Measurements from ENCODE around the gene ADCY9. TPM values are rescaled to one million over a fixed set of nuclear protein-coding genes. Genes with fewer than 3 reads are reported as not detected.

ADCY9 gene
- total RNA-seq, 1 experiment from 2014 or later = 4.7 TPM

DNA sequence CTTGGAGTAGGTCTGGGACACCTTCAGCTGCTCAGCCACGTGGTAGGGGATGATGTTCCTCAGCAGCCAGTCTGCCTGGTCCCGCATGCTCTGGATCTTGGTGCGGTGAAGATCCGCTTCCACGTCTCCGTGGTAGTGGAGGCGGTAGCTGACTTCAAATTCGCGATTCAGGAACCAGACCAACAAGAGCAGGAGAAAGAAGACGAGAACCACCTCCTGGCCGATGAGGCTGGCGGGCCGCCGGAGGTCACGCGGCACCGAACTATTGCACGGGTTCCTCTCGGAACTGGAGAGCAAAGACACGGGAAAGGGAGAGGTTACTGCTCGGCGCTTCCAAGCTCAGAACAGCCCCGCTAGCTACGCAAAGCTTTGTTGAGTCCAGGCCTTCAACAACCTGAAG is 149.6 kb downstream of the ADCY9 start:
- H4K20me1 ChIP-seq (ENCODE audit: control insufficient read depth, insufficient read depth, insufficient read length) = no peaks in the 10 kb centered on the region
- H3K4me1 ChIP-seq (ENCODE audit: insufficient read depth, low read length) = peaks cover 5% of the 10 kb centered on the region; the same call in 1 of the 2 replicates
- H3K23me2 ChIP-seq (ENCODE audit: insufficient read length, low read depth, low read length, poor library complexity, severe bottlenecking) = no peaks in the 10 kb centered on the region
- H3K27ac ChIP-seq (ENCODE audit: insufficient read length, low read depth, low read length) = no peak overlapping the region
- H2BK120ac ChIP-seq (ENCODE audit: low read depth, low read length, poor library complexity, severe bottlenecking) = no peak overlapping the region
- H3K27ac Mint-ChIP-seq = no peak overlapping the region
- no peak overlapping the region for H3K4me3 Mint-ChIP-seq
- H3K4me1 Mint-ChIP-seq = peaks cover 14 to 18% of the 10 kb centered on the region in 2 experiments
- H3K9me3 Mint-ChIP-seq = no peaks in the 10 kb centered on the region
- H3K14ac ChIP-seq (ENCODE audit: insufficient read depth, low read length) = no peak overlapping the region; the same call in 1 of the 2 replicates
- no peak overlapping the region for H4K91ac ChIP-seq (ENCODE audit: insufficient read length, low read depth, low read length)
- no peak overlapping the region for H4K8ac ChIP-seq (replicated peaks; ENCODE audit: insufficient read length, low read depth, low read length)
- H2AK5ac ChIP-seq (ENCODE audit: insufficient read length, low read length) = no peak overlapping the region
- H3K4ac ChIP-seq (ENCODE audit: low read depth, low read length) = no peak overlapping the region
- no peak for DNase-seq
- H2BK5ac ChIP-seq (ENCODE audit: insufficient read length, low read length) = no peak overlapping the region
- no peak overlapping the region for H3K18ac ChIP-seq (ENCODE audit: insufficient read length, low read depth, low read length)
- H3K9ac ChIP-seq (ENCODE audit: extremely low read depth, insufficient read length, low read length) = no peak overlapping the region
- H2BK15ac ChIP-seq (ENCODE audit: low read depth, low read length) = no peak overlapping the region
- no peaks in the 10 kb centered on the region for H3K79me2 ChIP-seq (ENCODE audit: insufficient read depth, low read length)
- no peak overlapping the region for H3K56ac ChIP-seq (ENCODE audit: insufficient read length, low read depth, low read length)
- peaks cover 2% of the 10 kb centered on the region for H3K27me3 Mint-ChIP-seq (ENCODE audit: low read depth)
- H2BK12ac ChIP-seq (ENCODE audit: insufficient read length, low read depth, low read length) = no peak overlapping the region
- no peaks in the 10 kb centered on the region for H3K79me1 ChIP-seq (ENCODE audit: insufficient read depth, low read depth, low read length, poor library complexity, severe bottlenecking)
- H3K9me3 ChIP-seq (ENCODE audit: control insufficient read depth, low read depth, low read length) = no peaks in the 10 kb centered on the region
- WGBS (ENCODE audit: extremely low coverage, insufficient read length, low lambda C conversion rate) = no CpG with 5 or more reads among the region's 24 CpGs
- H2BK20ac ChIP-seq (ENCODE audit: low read depth, low read length, poor library complexity, severe bottlenecking) = no peak overlapping the region
- H3T11ph ChIP-seq (ENCODE audit: low read length) = no peak overlapping the region
- TF ChIP-seq, protein P1, sequence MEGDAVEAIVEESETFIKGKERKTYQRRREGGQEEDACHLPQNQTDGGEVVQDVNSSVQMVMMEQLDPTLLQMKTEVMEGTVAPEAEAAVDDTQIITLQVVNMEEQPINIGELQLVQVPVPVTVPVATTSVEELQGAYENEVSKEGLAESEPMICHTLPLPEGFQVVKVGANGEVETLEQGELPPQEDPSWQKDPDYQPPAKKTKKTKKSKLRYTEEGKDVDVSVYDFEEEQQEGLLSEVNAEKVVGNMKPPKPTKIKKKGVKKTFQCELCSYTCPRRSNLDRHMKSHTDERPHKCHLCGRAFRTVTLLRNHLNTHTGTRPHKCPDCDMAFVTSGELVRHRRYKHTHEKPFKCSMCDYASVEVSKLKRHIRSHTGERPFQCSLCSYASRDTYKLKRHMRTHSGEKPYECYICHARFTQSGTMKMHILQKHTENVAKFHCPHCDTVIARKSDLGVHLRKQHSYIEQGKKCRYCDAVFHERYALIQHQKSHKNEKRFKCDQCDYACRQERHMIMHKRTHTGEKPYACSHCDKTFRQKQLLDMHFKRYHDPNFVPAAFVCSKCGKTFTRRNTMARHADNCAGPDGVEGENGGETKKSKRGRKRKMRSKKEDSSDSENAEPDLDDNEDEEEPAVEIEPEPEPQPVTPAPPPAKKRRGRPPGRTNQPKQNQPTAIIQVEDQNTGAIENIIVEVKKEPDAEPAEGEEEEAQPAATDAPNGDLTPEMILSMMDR (conservative IDR thresholded peaks at IDR 0.05) = no peak
- no peak overlapping the region for H2AFZ ChIP-seq (ENCODE audit: low read length)
- no peak overlapping the region for H3K23ac ChIP-seq (ENCODE audit: insufficient read length, low read depth, low read length)
- no peak overlapping the region for H4K5ac ChIP-seq (ENCODE audit: insufficient read length, low read depth, low read length)
- no peaks in the 10 kb centered on the region for H3K27me3 ChIP-seq (ENCODE audit: insufficient read depth, low read length)
- H3K4me2 ChIP-seq (ENCODE audit: insufficient read depth, insufficient read length, low read length) = no peak overlapping the region
- H3K36me3 Mint-ChIP-seq (ENCODE audit: insufficient read depth in 1 of 3, low read depth in 3 of 3) = peaks cover 0 to 9% (median 8%) of the 10 kb centered on the region in 3 experiments; a peak in 3 of 7 replicates

Data from H9 (cell line).